SW480 (cell line): ENCODE data around the gene PPP4R4.
A peak's percentile ranks its signal among the peaks of the same experiment; 100 is the strongest.
"Not testable (repeated sequence)": the region's sequence is repeated elsewhere in the genome, so short reads cannot be mapped to it uniquely, and the experiment has no call there.

Experiments used
- DNase-seq: peaks from one replicate; pipeline ENCODE4 v3.0.0-alpha.2; 2016; ENCODE audit warnings: low spot score

Gene PPP4R4

DNA sequence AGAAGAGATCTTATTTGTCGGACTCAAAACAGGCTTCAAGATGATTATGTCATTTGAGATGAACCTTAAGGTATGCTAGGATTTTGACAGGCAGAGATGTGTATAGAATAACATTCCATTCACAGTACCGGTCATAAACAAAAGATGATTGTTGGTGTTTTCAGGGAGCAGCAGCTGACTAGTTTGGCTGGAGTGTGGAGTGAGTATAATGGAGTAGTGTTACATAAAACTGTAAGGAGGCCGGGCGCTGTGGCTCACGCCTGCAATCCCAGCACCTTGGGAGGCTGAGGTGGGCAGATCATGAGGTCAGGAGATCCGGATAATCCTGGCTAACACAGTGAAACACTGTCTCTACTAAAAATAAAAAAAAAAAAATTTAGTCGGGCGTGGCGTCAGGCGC is 95.0 kb downstream of the PPP4R4 start:
- DNase-seq: peak; percentile 60

DNA sequence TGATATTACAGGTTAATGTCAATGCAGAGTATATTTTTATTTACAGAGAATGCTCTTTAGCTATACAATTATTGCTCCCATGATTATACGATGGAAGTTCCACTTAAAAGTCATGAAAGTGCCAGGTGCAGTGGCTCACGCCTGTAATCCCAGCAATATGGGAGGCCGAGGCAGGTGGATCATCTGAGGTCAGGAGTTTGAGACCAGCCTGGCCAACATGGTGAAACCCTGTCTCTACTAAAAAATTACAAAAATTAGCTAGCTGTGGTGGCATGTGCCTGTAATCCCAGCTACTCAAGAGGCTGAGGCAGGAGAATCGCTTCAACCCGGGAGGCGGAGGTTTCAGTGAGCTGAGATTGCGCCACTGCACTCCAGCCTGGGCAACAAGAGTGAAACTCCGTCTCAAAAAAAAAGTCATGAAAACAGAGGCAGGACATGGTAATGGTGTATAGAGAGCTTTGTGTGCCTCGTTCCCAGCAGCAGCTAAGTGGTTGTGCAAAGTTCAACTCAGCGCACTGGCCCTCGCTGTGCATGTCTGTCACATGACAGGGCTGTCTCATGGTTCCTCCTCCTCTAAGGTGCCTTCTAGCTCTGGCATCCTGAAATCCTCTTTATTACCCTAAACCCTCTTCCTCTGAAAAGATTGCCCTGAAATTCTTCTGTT is 102.9 kb downstream of the PPP4R4 start:
- DNase-seq: not testable (repeated sequence)

DNA sequence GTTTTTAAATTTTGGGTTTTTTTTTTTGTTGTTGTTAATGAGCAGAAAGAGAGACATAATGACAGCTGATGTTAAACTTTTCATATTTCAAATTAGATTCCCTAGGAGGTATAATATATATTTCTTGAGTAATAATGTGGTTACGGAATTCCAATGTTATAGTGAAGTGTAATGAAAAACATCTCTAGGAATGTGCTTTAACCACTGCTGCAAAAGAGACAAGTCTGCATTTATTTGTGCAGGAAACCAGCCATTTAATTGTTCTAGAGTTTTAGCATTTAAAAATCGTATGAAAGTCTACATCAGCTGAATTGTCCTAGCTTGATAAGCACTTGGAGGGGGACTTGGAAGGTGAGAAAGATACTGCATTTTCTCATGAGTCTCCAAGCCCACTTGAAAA is 104.6 kb downstream of the PPP4R4 start:
- DNase-seq: no peak

DNA sequence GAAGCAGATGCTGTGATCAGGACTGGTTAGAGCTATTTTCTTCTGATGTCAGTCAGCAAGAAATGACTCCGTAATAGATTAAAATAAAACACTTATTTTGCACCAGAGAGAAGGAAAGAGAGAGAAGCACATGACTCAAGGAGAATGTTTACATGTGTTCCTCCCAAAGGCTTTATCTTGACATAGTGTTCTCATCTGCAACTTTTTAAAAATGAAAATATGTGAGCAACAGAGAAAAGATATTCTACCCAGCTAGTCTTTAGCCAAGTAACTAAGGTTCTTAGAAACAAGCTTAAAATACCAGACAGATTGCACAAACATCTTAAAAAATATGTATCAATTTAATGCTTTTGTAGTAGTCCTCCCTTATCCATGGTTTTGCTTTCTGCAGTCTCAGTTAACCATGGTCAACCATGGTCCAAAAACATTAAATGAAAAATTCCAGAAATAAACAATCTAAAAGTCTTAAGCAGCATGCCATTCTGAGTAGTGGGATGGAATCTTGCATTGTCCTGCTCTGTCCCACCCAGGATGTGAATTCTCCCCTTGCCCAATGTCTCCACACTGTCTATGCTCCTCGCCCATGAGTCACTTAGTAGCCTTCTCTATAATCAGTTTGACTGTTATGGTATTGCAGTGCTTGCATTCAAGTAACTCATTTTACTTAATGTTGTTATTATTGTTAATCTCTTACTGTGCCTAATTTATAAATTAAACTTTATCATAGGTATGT is 109.0 kb downstream of the PPP4R4 start:
- no peak for DNase-seq

DNA sequence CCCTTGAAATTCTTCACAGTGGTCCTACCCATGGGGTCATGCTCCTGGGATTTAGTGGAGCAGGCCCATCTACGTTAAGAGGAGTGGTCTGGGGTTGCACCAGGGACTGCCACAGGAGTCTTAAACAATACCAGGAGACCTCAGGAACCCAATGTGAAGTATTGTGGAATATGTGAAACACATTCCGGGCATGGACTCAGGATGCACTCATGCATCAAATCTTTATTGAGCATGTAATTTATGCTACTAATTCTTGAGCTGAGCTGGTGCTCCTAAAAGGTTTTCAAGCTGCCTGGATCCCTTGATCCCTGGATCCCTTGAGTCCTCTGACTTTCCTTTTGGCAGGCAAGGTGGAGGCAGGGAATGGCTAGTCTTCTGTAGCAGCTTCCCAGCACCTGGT is 110.1 kb downstream of the PPP4R4 start:
- no peak for DNase-seq

DNA sequence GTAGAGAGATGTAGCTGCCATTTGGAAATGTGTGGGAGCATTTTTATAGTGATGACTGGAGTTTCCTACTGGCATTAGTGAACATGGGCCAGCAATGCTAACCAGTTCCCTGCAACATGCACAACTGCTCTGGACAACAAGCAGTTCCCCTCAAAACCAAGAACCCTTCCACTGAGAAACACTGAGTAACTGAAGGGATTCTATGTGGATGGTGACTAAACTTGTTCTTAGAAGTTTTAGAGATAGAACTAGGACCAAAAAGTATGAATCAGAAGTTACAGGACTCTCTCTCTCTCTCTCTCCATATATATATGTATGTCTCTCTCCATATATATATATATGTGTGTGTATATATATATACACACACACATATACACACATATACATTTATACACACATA is 111.0 kb downstream of the PPP4R4 start:
- DNase-seq: no peak

DNA sequence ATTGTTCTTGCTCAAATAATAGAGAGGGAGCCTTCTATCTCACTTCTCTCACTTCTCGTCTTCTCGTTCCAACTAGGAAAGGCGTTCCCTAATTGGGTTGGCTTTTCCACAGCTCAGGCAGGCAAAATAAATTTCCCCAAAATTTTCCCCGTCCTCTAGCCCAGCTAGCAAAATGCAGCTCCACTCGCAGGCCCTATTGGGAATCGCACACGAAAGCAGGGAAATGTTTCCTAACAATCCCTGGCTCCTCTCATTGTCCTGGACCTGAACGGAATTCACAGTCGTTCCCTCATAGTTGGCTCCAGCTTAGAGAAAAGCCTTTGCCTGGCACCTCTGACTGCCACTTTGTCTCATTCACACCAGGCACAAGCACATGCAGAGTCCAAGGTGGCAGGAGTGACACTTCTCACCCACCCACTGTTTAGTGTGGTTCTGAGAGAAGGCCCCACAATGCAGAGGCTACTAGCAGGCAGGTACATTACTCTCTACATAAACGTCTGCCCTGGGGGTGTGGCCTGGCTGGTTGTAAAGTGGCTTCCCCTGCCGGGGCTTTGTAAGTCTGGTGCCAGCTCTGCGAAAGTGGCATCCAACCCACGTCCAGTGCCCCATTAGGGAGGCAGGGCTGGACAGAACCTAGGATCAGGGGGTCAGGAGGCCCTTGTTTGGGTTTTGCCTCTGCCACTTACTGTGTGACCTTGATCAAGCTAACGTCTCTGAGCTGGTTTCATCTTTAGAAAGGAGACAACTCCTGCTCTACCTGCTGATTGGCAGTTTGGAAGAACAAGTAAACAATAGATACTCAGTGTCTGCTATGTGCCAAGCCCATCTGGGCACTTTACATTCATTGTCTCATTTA is 114.7 kb downstream of the PPP4R4 start:
- DNase-seq: no peak

DNA sequence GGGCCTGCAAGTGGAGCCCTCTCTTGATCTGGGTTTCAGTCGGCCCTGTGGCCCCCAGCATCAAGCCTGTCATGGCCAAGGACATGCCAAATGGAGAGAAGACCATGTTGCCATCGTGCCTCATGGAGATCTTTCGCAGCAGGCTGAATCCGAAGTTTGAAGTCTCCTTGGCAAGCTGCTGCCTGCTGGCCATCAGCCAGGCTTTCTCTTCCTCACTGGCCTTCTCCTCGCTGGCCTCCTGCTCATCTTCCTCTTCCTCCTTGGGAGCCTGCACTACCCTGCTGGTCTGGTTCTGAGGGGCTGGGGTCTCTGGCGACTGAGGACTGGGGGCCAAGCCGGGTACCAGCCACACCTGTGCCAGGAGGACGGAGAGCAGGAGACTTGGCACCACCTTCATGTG is 116.1 kb downstream of the PPP4R4 start:
- DNase-seq: no peak

DNA sequence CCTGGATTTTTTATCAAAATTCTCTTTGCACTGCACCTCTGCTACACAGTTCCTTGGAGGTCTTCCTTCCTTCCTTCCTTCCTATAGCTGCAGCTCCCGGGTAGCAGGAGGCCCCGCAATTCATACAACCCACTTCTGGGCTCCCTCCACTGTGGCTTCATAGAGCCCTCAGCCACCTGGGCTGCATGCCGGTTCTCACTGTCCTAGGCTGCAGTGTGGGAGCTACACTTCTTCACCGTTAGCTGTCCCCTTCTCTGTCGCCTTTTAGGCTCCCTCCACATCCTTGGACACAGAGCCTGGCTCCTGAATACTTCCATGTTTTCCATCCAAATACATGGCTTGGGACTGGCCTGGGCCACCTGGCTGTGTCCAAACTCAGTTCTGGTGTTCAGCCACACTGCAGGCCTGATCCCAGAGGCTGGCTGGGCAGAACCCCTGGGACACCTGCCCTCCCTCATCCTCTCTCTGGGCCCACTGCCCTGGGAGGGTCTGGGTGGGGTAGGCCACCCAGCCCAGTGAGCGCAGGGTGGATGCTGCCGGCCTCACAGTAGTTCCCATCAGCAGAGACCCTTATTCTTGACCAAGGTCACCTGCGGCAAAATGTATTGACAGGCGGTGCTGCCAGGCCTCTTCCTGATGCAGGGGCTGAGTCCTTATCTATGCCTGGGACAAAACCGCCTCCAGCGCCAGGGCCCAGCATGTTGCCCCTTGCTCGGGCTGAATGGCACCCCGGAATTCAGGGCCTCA is 117.2 kb downstream of the PPP4R4 start:
- DNase-seq: no peak

DNA sequence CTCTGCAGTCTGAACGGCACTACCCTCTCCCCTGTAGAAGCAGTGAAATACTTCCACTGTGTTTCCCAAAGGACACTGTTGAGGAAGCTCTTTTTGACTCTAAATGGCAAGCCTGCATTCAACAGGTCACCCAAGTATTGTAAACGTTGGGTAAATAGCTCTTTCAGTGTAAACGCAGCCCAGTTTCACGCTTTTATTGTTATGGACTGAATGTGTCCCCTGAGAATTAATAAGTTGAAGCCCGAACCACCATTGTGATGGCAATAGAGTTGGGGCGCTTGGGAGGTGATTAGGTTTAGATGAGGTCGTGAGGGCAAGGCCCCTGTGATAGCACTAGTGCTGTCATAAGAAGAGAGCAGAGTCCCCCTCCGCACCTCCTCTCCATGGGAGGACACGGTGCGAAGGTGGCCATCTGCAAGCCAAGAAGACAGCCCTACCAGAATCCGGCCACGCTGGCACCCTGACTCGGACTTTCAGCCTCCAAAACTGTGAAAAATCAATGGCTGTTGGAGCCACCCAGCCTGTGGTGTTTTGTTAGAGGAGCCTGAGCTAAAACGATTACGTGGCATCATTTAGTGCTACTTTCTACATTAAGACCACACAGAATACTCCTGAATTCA is 117.9 kb downstream of the PPP4R4 start:
- no peak for DNase-seq

DNA sequence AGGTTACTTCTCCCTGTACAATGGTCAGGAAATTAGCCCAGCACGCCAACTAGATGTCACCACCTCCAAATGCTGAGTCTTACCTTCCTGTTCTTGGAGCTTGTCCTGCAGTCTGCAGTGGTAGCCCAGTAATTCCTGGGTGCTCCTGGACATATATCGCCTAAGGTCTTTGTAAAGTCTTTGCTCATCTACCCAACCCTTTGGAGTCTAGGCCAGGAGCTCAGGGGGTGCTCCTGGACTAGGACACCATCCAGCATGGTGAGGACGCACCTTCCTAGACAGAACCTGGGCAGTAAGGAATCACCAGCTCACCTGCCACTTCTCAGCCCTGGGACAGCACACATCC is 118.4 kb downstream of the PPP4R4 start:
- no peak for DNase-seq

DNA sequence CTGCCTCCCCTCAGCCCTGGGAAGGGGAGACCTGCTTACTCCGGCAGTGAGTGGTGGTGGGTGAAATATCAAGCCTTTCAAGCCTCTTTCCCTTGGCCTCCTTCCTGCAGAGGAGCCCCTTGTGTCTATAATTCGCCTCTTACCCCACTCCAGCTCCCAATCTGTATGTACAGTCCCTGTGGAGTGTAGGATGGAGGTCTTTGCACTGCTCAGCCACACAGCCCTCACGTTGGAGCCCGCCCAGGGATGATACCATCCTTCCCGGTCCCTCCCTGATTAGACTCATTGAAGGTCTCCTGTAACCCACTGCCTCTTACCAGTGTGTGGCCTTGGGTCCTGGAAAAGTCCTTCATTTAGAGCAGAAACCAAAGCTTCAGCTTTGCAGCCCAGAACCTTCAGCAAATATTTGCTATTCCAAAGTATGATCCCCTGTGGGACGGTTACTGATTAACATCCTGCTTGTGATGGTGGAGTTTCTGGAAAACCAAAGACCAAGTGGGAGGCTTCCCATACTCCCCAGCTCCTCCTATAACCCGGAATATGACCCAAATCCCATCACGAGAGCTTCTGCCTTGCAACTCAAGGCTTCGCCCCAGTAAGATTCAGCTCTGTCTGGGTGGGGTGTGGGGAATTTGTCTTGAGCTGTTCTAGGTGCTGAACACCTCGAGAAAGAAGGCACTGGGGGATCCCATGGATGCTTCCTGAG is 118.9 kb downstream of the PPP4R4 start, which contains the start of gene SERPINA10:
TSS of gene SERPINA10 (minus strand) at position 397 of the 706 bp plus-strand sequence. CDS start 2,675 bp downstream, outside the sequence.
- DNase-seq: no peak

DNA sequence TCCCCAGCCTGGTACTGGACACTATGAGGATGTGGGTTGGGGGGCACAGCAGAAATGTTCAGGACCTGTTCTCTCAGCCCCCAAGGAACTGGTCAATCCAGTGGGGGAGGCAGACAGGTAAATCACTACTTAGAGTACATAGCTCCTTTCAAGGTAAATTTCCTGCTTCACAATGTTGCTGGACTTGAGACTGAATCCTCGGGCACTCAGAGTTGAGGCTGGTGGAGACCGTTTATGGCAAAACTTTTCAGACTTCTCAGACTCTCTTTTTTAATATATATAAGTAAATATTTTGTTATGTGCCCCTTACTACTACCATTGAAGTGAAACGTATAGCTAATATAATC is 119.4 kb downstream of the PPP4R4 start:
- DNase-seq: no peak

DNA sequence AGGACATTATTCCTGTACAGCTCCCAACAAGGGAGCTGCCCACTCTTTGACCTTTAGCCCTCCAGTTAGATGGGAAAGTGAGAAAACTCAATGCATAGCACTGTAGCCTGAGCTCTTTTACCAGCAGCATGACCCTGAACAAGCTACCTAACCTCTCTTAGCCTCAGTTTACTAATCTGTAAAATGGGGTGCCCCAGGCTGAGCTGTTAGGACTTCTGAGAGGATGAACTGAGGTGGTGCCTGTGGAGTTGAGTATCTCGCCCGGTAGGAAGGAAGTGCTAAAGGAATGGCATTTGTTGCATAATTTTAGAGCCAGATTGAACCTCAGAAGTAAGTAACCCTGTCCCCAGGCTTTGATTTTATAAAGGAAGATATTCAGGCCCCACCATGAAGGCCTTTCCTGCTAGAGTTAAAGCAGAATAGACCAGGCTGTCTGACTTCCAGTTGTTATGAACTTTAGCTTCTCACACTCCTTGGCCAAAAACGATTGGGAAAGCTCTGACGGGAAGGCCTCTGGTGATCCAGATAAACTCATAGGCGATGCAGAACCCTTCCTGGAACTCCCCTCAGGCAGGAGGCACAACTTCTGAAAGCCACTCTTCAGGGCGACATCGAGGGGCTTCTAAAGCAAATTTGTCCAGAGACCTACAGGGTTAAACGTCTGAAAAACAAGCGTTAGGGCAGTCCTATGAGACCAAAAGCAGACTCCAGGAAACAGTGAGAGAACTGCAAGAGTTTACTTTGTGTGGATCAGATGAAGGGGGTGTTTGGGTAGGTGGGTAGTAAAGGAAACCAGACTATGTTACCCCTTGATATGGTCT is 121.4 kb downstream of the PPP4R4 start:
- no peak for DNase-seq

DNA sequence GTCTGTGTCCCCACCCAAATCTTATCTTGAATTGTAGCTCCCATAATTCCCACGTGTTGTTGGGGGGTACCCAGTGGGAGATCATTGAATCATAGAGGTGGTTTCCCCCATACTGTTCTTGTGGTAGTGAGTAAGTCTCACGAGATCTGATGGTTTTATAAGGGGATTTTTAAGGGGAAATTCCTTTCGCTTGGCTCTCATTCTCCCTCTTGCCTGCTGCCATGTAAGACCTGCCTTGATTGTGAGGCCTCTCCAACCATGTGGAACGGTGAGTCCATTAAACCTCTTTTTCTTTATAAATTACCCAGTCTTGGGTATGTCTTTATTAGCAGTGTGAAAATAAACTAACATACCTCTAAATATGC is 122.0 kb downstream of the PPP4R4 start:
- not testable (repeated sequence) for DNase-seq

DNA sequence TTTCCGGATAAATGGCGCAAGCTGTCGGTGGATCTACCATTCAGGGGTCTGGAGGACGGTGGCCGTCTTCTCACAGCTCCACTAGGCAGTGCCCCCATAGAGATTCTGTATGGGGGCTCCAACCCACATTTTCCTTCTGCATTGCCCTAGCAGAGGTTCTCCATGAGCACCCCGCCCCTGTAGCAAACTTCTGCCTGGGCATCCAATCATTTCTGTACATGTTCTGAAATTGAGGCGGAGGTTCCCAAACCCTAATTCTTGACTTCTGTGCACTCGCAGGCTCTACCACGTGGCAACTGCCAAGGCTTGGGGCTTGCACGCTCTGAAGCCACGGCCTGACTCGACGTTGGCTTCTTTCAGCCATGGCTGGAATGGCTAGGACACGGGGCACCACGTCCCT is 124.0 kb downstream of the PPP4R4 start:
- no peak for DNase-seq

DNA sequence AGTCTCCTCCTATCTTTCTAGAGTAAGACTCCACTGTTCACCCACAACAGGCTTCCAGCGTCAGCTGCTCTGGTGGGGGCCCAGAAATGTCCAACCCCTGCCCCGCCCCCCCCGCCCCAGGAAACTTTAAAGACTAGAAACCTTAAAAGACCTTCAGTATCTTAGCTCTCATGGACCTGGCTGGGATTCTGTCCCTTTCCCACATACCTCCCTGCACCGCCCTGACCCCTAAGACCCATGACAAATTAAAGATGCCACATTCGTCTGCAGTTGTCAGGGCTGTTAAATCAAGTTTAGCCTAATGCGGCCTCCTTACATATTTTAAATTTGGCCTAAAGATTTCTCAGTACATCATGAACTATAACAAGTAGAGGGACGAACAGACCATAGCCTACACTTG is 129.0 kb downstream of the PPP4R4 start:
- DNase-seq: no peak

DNA sequence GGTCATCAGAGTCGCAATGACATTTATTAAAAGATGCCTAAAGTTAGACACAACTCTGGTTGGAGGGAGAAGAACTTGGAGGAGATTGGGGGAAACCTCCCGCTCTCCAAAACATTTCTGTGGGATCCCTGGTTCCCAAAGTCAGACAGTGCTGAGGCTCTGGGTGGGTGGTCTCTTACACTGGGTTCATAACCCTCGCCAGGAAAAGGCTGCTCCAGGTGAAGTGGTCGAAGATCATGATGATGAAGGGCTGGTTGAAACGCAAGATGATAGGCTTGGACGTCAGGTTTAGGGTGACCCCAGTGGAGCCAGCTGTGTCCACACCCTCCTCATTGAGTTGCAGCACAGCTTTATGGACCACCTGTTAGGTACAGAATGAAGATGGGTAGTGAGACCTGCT is 130.1 kb downstream of the PPP4R4 start:
- DNase-seq: no peak

DNA sequence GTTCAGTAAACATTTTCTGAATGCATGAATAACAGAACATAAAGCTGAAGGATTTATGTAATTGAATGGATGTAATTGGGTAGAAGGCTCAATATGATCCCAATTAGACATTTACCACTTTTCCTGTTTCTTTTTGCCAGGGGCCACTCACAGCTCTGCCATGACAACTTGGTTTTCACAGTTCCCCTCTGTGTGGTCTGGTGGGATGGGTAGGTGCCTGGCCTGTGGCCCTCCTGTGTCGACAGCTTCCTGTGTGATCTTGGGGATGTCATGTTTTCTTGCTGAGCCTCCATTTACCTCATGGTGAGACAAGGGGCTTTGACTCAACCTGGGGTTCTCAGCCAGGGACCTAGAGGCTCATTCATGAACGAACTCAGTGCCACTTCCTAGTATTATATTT is 131.5 kb downstream of the PPP4R4 start:
- DNase-seq: no peak
